NCI-H82 (cell line): ENCODE data around the gene SGK1.
"Not testable (repeated sequence)": the region's sequence is repeated elsewhere in the genome, so short reads cannot be mapped to it uniquely, and the experiment has no call there.

ENCODE experiments used
- DNase-seq: peaks from one replicate; lab custom pipeline; 2025; lab: John Stamatoyannopoulos, UW

SGK1 gene

GRCh38 chr6:134190883-134191282, 127.0 kb downstream of the SGK1 start:
- no peak for DNase-seq

- DNase-seq: no peak
Observed at GRCh38 chr6:134187751-134188150, 130.2 kb downstream of the SGK1 start.

GRCh38 chr6:134187154-134187553, 130.8 kb downstream of the SGK1 start:
- DNase-seq: no peak

GRCh38 chr6:134186355-134186754, 131.6 kb downstream of the SGK1 start:
- DNase-seq: no peak

- no peak for DNase-seq
Observed at GRCh38 chr6:134185277-134185676, 132.6 kb downstream of the SGK1 start.

GRCh38 chr6:134183844-134184243, 134.1 kb downstream of the SGK1 start:
- DNase-seq: no peak

- peak; percentile 55 for DNase-seq
Observed at GRCh38 chr6:134182528-134182927, 135.4 kb downstream of the SGK1 start.

GRCh38 chr6:134181726-134182125, 136.2 kb downstream of the SGK1 start:
- not testable (repeated sequence) for DNase-seq

GRCh38 chr6:134181251-134181650, 136.7 kb downstream of the SGK1 start:
- DNase-seq: peak; percentile 24

- not testable (repeated sequence) for DNase-seq
Observed at GRCh38 chr6:134180540-134180939, 137.4 kb downstream of the SGK1 start.

GRCh38 chr6:134178161-134179044, 139.5 kb downstream of the SGK1 start:
- peak; percentile 78 for DNase-seq

GRCh38 chr6:134177753-134178160, 140.2 kb downstream of the SGK1 start:
- DNase-seq: no peak

GRCh38 chr6:134177236-134177635, 140.7 kb downstream of the SGK1 start:
- no peak for DNase-seq

- no peak for DNase-seq
Observed at GRCh38 chr6:134176264-134176975, 141.5 kb downstream of the SGK1 start.

- DNase-seq: peak; percentile 26
Observed at GRCh38 chr6:134175532-134176263, 142.2 kb downstream of the SGK1 start.

GRCh38 chr6:134174672-134175531, 143.0 kb downstream of the SGK1 start:
- peak; percentile 96 for DNase-seq

GRCh38 chr6:134173936-134174671, 143.8 kb downstream of the SGK1 start:
- peak; percentile 93 for DNase-seq

- no peak for DNase-seq
Observed at GRCh38 chr6:134173366-134173725, 144.6 kb downstream of the SGK1 start.

- no peak for DNase-seq
Observed at GRCh38 chr6:134172706-134173365, 145.1 kb downstream of the SGK1 start.

GRCh38 chr6:134172020-134172705, 145.7 kb downstream of the SGK1 start:
- no peak for DNase-seq
